AG04450 (cell line): ENCODE results near the gene ITIH3. TPM values are rescaled to one million over a fixed set of nuclear protein-coding genes. Genes with fewer than 3 reads are reported as not detected.

Experiments used
- CTCF ChIA-PET: fragments of 300-600, 350-600 bp; formaldehyde crosslinking; extraction: SDS; loops from one replicate; lab custom pipeline; 2022; ENCODE audit warnings: antibody characterized with exemption, inconsistent platforms; lab: Charles Lee
- POLR2A ChIA-PET: fragments of 350-600 bp; formaldehyde crosslinking; extraction: SDS; loops from one replicate; lab custom pipeline; 2021; ENCODE audit warnings: antibody characterized with exemption, inconsistent platforms; lab: Yijun Ruan, JAX
- DNase-seq: peaks from one replicate; pipeline ENCODE4 v3.0.0-alpha.2; 2011; ENCODE audit warnings: low read depth, low spot score
- H3K27ac ChIP-seq: one replicate; pipeline ENCODE4 v1.5.1; 2012; ENCODE audit warnings: low read depth, low read length, control low read depth
- H3K27me3 ChIP-seq: one replicate; pipeline ENCODE4 v1.6.0; 2012; ENCODE audit warnings: low read length; ENCODE audit not compliant: control insufficient read depth, insufficient read depth
- H3K4me3 ChIP-seq: 2 replicates; pipeline ENCODE4 v1.5.1; 2011; ENCODE audit warnings: mild to moderate bottlenecking, low read depth, low read length, control low read depth
- H3K9me3 ChIP-seq: 2 replicates; pipeline ENCODE4 v1.5.1; 2012; ENCODE audit warnings: low read length; ENCODE audit not compliant: control insufficient read depth, insufficient read depth
- CTCF ChIP-seq: IDR thresholded peaks from 2 replicates; pipeline ENCODE4 v1.5.1; 2011; ENCODE audit warnings: low read depth, low read length, control low read depth, inconsistent platforms
- polyA plus RNA-seq: library from polyadenylated mRNA; depleted of rRNA; stranded (reverse); fragments of >200 nt; gene quantifications from 2 replicates; pipeline ENCODE4 v1.2.3, GENCODE V29; 2011

ITIH3 gene
- polyA plus RNA-seq, 1 experiment: 0.72 TPM

DNA sequence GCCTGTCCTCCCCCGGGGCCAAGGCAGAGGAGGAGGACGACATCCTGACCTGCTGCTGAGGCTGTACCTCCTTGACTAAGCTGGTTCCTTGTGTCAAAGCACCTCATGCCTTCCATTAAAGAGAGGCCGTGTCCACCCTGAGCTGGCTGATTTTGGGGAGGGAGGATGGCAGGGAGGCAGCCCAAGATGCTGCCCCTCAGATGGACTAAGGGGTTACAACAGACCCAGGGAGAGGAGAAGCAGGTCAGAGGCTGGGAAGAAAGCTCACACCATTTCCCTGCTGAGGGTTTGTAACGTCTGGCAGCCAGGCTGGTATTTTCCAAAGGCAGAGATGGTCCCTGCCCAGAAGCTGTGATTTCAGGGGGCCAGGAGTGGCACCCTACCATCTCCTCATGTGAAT, 2.7 kb upstream of the ITIH3 start:
- H3K27ac ChIP-seq: no peak overlapping the region
- POLR2A ChIA-PET: no interaction called here
- no peak for TF ChIP-seq CTCF
- CTCF ChIA-PET: interaction anchor here (1.6 kb wide), 1 partner anchor 29 kb away, joined by 4 read pairs; no protein-coding TSS in a partner anchor
- no peak overlapping the region for H3K4me3 ChIP-seq
- H3K27me3 ChIP-seq: peaks cover 17% of the 10 kb centered on the region
- no peak for DNase-seq
- no peaks in the 10 kb centered on the region; the same call in 1 of the 2 replicates for H3K9me3 ChIP-seq

DNA sequence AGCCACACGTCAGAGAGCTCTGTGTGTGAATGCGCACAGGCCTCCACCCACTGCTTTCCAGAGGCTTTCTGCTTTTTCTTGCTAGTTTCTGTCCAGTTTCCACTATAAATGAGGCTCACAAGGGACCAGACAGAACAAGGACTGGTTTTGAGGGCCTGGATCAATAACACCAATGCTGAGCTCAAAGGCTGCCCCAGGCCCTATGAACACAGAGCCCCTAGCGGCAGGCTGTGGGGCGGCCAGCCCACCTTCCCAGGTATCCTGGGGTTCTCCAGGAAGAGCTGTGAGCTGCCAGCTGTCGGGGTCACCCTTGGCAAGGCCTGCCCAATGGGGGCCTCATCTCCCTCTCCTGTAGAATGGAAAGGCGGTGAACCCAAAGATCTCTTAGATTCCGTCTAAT, 2.2 kb upstream of the ITIH3 start:
- peaks cover 17% of the 10 kb centered on the region for H3K27me3 ChIP-seq
- 0 out of 2 replicates have a peak, but pooled peaks have one; percentile 1 for TF ChIP-seq CTCF
- CTCF ChIA-PET: no interaction called here
- H3K9me3 ChIP-seq: no peaks in the 10 kb centered on the region; the same call in 1 of the 2 replicates
- H3K27ac ChIP-seq: no peak overlapping the region
- POLR2A ChIA-PET: interaction anchor here (0.7 kb wide), 1 partner anchor 42 kb away, joined by 5 read pairs; no protein-coding TSS in a partner anchor
- H3K4me3 ChIP-seq: no peak overlapping the region
- no peak for DNase-seq

DNA sequence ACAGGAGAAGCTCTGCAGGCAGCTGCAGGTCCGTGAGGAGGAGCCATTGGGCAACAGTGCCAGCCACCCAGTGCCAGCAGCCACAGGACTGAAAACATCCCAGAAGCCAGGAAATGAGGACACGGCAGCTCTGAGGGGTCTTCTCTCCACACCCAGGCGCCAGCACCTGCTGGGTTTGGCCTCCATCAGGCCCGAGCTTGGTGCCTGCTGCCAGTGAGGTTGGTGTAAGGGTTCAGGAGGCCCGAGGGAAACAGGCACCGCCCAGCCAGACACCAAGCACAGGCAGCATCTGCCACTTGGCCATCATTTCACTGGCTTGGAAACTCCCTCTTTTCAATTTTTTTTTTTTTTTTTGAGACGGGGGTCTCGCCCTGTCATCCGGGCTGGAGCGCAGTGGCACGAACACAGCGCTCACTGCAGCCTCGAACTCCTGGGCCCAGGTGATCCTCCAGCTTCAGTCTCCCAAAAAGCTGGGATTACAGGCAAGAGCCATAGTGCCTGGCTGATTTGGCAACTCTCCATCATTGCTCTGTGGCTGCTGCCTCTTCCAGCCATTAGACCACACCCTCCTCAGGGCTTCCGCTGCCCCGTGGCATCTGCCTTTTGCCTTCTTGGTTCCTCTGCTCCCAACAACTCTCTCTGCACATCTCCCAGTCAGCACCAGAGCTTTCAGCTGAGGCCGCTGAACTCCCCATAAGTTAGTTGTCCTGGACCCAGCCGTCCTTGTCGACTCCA, 1.5 kb upstream of the ITIH3 start:
- ChIA-PET CTCF (no interaction called here), POLR2A (interaction anchor here (0.7 kb wide), 1 partner anchor 43 kb away, joined by 5 read pairs; no protein-coding TSS in a partner anchor)
- Histone ChIP-seq H3K4me3 (no peak overlapping the region), H3K27me3 (peaks cover 12% of the 10 kb centered on the region), H3K27ac (no peak overlapping the region), H3K9me3 (no peaks in the 10 kb centered on the region; the same call in 1 of the 2 replicates)
- TF ChIP-seq CTCF: no peak
- DNase-seq: no peak

- no peak for DNase-seq
- ChIA-PET POLR2A (no interaction called here), CTCF (interaction anchor here (1.8 kb wide), 1 partner anchor 27 kb away, joined by 4 read pairs; no protein-coding TSS in a partner anchor)
- no peaks in the 10 kb centered on the region; the same call in 1 of the 2 replicates for H3K9me3 ChIP-seq
- TF ChIP-seq CTCF: no peak
- peaks cover 10% of the 10 kb centered on the region for H3K27me3 ChIP-seq
- no peak overlapping the region for H3K27ac ChIP-seq
- no peak overlapping the region for H3K4me3 ChIP-seq
These were observed 639 bp upstream of the ITIH3 start for GRCh38 chr3:52793702-52794611.
